Middle frontal gyrus (tissue), 1 donor: Measurements from ENCODE around the gene MUC5B.
"Not testable (repeated sequence)": the region's sequence is repeated elsewhere in the genome, so short reads cannot be mapped to it uniquely, and the experiment has no call there.

Experiments used
- DNase-seq: peaks from one replicate; pipeline ENCODE4 v3.0.0-alpha.2; 2015; ENCODE audit warnings: low spot score; ENCODE audit errors: extremely low spot score

The MUC5B gene

DNA sequence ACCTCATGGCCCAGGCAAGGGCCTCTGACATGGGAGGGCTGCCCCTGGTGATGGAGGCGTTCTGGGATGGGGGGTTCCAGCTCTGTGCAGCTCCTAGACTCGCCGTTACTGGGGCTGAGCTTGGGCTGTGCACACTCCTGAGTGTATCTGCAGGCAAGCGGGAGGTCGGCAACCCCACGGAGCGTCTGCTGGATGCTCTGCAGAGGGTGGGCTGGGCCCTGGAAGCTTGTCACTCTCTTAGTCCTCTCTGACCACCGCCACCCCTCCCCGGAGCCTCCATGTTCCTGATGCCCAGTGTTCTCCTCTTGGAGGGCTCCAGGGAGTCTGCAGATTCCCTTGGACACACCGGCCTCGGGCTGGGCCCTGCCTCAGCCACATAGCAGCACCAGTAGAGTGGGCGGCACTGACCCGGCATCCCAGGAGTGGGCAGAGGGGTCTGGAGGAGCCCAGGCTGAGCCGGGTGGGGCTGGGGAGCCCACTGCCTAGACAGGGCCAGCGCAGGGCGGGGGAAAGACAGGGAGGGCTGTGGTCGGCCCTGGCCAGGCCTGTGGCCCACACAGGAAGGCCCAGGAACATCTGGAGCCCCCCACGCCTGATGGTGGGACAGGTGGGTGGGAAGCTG lies 20.6 kb upstream of the MUC5B start:
- no peak for DNase-seq

DNA sequence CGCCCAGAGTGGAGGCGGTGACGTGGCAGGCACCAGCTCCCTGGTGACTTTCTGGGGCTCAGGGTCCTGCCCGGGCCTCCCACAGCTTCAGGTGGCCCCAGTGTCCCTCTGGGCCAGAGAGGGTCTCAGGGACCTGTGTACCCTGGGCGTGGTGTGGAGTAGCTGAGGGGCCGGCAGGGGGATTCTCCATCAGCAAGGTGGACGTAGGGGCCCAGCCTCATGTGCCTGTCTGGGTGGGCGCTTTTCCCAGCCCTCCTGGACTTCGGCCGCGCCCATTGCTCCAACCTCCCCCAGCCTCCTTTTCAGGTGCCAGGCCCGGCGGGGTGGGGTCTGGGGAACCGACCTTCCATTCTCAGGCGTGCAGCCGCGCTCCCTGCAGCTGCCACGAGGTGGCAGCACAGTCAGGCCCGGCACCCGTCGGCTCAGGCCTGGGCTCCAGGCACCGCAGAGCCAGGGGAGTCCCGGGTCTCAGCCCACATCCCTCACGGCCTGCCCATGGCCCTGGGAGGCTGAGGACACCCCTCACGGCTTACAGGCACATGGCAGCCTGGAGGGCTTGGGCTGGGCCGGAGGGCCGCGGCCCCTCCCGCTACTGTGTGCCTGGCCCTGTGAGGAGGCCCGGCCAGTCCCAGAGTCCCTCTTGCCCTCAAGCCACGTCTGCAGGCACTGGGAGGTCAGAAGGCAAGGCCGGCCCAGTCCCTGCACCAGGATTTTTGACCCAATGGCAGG lies 19.9 kb upstream of the MUC5B start:
- DNase-seq, result peak; percentile 16

DNA sequence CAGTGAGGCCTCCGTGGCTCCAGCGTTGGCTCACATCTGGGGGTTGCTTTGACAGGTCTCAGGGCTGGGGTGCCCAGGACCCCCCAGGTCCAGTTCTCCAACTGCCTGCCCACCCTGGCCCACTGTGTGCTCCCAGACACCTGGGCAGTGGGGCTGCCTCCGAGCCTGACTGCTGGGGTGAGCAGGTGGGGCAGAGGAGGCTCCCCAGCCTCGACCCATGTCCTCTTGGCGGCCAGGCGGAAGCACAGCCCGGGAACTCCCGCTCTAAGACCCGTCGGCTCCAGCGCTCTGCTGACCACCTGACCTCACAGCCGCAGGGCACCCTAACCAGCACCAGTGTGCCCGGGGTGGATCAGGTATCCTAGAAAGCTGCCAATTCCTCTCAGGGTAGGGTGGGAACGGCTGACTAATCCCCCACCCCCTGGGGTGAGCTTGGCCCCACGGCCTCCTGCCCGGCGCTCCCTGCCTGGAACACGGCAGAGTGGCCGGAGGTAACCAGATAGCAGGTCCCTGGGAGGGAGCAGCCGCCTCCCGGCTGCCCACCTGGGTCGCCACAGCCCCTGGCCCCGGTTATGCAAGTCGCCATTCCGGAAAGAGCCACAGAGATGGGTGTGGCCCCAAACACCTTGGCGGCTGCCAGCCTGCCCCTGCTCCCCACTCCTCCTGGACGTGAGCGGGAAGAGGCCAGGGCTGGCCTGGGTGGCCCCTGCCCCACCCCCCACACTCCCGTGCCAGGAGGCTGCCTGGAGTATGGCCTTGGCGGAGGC lies 19.2 kb upstream of the MUC5B start:
- no peak for DNase-seq

DNA sequence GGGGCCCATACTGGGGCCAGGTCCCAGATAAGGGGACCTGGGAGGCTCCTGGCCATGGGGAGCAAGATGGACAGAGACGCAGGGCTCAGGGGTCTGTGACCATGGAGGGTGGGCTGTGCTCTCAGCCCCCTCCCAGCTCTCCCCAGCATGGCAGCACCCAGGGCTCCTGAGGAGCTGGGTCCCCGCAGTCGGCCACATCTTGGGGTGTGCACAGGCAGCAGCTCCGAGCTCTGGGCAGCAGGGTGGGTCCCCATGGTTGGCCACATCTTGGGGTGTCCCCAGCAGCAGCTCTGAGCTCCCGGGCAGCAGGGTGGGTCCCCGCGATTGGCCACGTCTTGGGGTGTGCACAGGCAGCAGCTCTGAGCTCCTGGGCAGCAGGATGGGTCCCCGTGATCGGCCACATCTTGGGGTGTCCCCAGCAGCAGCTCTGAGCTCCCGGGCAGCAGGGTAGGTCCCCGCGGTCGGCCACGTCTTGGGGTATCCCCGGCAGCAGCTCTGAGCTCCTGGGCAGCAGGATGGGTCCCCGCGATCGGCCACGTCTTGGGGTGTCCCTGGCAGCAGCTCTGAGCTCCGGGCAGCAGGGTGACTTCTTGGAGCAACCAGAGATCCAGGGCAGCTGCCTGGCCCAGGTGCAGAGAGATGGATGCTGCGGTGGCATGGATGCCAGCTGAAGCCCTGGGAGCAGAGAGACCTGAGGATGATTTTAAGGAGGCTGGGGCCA lies 18.3 kb upstream of the MUC5B start:
- DNase-seq, result no peak

DNA sequence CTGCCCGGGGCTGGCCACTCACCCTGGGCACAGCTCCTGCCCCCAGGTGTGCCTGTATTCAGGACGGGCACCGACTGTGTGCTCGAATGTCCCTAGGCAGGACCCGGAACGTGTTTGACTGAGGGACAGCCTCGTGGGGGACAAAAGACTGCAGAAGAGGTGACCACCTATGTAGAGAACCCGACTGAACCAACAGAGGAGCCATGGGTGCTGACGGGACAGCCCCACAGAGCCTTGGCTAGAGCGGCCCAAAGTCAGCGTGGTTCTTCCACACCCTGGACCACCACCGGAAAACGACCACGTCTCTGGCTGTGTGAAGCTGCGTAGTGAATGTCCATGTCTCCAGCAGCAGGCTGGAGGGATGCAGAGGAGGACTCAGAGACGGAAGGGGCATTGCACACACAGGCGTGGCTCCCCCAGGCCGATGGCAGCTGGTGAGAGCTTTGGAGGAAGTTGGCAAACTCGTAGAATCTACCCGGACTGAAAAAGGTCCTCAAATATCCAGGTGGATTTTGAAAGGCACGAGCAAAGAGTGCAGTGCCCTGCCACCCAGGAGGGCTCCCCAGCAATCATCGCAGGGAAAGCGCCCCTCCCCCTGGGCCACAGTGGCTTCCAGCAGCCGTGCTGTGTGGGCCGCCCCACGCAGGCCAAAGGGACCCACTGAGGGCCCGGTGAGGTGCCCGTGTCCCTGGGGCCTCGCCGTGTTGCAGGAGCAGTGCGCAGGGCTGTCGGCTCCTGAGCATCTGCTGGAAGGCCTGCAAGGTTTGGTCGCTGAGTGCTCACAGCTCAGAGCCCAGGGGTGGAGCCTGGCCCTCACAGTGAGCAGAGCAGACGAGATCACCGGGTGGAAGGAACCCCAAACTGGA lies 17.5 kb upstream of the MUC5B start:
- no peak for DNase-seq

DNA sequence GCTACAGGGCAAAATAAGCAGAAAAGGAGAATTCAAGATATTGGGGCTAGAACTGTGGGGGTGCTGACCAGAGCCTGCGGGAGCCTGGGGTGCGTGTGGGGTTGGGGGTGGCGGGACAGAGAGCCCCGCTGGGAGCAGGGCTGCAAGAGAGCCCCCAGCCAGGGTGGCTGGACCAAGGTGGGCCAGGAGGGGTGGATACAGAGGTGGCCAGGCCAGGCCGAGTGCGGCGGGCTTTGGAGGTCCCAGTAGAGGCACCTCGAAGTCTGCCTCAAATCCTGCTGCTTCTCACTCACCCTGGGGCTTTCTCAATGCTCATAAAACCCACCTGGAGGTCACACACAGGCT lies 16.9 kb upstream of the MUC5B start:
- no peak for DNase-seq

DNA sequence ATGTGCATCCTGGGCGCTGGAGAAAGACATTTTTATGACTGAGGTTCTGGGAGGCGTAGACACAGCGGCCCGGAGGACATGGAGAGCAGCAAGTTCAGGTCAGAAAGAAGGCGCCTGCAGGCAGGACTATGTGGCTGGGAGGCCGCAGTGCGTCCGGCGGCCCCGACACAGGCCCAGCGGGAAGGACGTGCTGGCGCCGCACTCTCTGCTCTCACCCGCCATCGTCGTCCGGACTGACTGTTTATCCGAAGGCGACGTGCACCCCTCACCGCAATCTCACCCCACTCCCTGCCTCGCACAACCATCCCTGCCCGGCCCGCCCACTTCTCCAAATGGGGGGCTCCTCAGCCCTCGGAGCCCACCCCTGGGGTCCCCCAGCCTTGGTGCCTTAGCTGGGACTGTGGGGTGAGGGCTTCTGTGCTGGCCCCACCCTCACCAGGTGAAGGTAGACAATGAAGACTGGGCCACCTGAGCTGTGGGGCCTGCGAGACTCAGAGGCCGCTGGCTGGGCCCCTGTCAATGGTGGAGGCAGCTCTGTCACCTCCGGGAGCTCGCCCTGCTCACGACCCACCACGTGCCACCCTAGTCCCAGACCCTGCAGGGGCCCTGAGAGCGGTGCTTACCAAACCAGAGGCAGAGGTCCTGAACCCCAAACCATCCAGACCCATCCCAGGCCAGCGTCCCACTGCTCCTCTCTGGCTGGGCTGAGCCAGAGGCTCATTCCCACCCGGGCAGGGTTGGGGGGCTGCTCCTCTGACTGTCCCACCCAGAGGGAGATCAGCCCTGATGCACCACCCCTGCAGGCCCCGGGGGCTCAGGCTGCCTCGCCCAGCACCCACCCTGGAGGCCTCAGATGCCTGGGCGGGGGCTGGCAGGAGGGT lies 16.2 kb upstream of the MUC5B start:
- no peak for DNase-seq

DNA sequence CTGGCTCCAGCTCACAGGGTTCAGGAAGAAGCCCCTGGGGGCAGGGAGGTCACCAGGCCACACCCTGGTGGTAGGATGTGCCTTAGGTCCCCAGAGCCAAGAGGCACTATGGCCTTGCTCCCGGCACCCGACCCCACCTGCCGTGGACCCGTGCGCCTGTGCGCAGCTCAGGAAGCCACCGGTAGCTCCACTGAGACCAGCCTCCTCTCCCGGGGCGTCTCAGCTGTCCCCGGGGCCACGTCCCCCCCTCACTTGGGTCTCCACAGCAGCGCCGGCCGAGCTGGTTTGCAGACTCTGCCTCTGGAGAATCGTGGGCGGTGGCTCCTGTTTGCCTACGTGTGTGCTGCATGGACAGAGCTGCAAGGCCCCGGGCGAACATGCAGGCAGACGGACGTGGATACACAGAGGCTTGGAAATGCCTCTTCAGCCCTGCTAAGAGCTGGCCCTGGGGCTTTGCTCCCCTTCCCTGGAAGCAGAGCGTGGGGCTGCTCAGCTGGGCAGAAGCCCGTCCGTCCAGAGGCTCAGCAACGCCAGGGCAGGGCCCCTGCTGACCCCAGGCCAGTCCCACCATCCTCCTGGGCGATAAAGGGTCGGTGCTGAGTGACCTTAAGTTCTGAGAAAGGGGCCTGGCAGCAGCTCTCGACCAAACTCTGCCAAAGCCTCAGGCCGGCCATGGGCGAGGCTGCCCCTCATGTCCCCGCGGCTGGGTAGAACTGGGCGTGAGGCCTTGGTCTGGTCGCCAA lies 15.3 kb upstream of the MUC5B start:
- DNase-seq, result no peak

DNA sequence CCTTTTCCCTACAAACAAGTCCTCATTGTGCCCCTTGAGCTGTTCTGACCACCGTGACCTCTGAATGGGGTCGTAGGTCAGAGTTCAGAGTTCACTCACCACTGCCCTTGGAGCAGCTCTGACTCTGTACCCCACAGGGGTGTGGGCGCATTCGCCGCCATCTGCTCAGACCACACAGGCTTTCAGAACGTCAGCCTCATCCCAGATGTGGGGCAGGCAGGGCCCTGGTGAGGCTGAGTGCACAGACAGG lies 14.8 kb upstream of the MUC5B start:
- no peak for DNase-seq

DNA sequence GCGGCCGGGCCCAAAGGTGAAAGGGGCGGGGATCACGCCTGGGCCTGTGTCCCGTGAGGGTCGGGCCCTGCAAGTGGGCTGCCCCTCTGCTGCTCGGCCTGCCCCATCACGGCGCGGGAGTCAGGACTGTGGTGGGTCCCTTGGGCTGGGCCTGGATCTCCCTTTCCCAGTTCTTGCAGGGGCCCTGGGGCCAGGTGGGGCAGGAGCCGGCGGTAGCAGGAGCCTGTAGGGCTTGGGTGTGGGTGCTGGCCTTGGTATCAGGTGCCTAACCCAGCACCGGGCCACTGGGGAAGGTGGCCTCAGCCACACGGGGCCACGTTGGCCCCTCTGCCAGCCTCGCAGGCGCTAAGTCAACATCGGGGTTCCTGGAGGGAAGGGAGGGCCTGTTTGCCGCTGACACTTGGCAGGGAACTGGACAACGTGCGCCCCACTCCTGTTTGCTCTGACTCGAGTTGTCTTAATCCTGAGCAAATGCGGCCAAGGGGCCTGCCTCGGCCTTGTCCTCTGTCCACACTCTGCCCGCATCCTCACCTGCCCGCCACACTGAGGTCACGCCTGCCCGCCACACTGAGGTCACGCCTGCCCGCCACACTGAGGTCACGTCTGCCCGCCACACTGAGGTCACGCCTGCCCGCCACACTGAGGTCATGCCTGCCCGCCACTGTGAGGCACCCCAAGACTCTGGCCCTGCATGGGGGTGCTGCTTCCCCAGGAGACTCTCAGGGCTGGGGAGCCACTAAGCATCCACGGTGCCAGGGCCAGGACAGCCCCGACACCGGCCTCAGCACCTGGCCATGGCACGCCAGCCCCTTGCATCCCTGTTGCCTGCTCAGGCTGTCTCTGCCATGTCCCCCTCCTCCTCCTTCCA lies 14.2 kb upstream of the MUC5B start:
- DNase-seq, result no peak

DNA sequence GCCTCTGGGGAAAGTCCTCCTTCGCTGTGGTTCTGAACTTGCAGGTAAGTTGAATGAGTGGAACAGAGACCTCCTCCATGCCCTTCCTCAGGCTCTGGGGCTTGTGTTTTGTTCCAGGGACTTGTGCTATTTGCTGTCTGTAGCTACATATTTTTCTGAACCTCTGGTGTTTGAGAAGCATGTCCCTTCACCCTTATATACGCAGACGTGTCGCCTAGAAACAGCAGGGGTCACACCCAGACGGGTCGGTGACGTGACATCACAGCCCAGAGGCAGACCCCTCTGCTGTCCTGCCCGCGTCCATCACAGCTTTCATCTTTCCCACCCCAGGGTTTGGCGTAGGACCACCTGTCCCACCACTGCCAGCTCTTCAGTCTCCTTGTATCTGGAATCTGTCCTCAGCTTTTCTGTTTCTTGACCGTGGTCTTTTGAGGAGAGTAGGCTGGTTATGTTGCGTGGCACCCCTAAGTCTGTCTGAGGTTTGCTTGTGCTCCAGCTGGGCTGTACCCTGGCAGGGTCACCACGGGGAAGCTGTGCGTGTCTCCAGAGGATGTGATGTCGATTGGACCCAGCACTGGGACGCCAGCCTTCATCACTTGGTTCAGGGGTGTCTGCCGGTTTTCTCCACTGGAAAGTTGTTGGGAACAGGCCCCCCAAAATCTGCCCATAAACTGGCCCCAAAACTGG lies 13.4 kb upstream of the MUC5B start:
- no peak for DNase-seq

DNA sequence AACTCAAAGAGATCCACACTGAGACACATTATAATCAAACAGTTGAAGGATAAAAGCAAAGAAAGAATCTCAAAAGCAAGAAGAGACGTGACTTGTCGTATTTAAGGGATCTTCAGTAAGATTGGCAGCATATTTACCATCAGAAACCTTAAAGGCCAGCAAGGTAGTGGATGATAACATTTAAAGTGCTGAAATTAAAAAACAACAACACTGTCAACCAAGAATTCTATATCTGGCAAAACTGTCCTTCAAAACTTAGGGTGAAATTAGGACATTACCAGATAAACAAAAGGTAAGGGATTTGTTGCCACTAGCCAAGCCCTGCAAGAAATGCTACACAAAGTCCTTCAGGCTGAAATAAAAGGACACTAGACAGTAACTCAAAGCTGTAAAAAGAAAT lies 11.0 kb upstream of the MUC5B start:
- DNase-seq, result no peak

DNA sequence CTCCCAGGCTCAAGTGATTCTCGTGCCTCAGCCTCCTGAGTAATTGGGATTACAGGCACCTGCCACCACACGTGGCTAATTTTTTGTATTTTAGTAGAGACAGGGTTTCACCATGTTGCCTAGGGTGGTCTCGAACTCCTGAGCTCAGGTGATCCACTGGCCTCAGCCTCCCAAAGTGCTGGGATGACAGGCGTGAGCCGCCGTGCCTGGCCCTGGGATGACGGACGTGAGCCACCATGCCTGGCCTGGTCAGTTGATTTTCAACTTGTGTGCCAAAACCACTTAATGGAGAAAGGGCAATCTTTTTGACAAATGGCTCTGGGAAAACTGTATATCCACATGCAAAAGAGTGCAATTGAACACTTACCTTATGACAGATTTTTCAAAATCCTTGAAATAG lies 7.0 kb upstream of the MUC5B start:
- not testable (repeated sequence) for DNase-seq

DNA sequence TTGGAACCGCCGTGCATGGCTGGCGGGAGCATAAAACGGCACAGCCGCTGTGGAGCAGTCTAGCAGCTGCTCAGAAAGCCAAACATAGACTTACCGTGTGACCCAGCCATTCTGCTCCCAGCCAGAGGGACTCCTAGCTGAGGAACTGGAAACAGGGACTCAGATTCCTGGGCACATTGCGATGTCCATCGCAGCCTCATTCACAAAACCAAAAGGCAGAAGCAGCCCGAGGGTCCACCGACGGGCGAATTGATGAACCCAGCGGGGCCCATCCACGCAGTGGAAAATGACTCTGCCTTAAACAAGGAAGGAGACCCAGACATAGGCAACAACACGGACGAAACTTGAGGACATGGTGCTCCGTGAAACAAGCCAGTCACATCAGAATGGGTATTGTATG lies 5.7 kb upstream of the MUC5B start:
- no peak for DNase-seq

DNA sequence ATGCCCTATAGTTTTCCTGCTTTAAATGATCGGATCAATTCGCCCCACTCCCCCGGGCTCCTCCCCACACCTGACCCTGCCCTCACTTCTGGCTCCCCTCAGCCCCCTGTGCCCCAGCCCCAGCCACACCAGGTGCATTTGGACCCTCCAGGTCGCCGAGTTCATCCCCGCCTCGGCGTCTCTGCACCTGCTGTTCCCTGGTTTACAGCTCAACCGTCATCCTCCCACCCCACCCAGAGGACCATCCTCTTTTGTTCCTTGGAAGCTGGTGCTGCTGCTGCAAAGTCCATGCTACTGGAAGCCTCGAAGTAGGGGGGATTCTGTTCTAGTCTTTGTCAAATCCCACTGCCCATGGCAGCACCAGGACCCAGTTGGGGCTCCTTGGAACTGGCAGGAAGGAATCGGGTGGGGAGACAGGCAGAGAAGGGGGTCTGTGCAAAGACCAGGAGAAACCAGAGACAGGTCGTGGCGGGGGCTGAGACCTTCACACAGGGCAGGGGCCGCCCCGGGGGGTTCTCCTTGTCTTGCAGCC lies 4.5 kb upstream of the MUC5B start:
- no peak for DNase-seq

DNA sequence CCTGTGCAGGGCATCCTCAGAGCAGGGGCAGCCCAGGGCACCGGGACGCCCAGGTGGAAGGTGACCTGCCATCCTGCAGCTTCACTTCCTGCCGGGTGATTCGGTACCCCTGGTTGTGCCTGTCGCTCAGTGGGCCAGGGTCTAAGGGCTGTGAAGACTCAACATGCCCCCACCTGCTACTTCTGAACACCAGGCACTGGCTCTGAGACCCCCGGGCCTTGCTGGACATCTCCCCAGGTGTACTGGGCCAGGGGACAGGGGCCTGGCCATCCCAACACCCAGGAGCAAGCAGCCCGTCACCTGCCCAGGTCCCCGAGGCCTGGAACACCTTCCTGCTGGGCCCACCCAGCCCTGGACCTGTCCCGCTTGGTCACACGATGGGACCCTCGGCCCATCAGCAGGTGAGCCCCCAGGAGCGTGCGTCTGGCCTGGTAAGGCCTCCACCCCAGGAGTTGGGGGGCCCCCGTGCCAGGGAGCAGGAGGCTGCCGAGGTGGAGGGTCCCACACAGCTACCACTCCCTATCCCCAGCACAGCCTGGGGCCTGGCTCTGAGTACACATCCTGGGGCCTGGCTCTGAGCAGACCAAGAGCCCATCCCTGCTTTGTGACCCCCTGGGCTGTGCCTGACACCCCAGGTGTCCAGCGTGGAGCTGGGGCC lies 3.9 kb upstream of the MUC5B start:
- no peak for DNase-seq

DNA sequence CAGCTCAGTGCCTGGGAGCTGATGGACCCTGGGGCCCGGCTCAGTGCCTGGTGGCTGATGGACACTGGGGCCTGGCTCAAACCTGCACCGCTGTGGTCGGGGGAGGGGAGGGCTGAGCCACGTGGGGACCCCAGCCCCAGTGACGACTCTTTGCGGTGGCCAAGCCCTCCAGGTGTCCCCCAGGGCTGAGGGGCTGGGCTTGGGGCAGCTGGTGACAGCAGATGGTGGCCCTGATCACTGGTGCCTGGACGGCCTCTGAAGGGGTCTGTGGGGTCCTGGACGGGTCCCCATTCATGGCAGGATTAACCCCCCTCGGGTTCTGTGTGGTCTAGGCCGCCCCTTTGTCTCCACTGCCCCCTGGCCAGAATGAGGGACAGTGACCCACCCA lies 3.4 kb upstream of the MUC5B start:
- DNase-seq, result no peak
